Fibroblast of skin of right quadriceps (primary cell): ENCODE results near the gene LHX6.

ENCODE experiments used
- DNase-seq: peaks from one replicate; pipeline ENCODE4 v3.0.0-alpha.2; 2013

The LHX6 gene

GRCh38 chr9:122186777-122187470 lies 41.8 kb downstream of the LHX6 start:
- no peak for DNase-seq

DNA sequence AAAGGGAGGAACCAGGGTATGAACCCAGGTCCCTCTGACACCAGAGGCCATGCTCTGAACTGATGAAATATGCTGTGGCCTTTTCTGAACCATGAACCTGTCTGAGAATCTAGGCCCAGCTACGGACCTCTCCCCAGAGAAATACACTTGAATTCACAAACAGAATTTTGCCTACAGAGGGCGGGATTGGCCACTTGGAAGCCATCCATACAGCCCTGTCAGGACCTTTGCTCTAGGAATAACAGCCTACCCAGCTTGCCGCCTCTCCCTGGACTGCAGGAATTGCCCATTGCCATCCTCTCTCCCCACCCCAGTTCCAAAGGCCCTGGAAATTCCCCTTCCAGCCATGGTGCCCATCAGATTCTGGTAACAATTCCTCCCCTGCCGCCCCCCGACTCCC lies 42.5 kb downstream of the LHX6 start:
- DNase-seq = no peak

DNA sequence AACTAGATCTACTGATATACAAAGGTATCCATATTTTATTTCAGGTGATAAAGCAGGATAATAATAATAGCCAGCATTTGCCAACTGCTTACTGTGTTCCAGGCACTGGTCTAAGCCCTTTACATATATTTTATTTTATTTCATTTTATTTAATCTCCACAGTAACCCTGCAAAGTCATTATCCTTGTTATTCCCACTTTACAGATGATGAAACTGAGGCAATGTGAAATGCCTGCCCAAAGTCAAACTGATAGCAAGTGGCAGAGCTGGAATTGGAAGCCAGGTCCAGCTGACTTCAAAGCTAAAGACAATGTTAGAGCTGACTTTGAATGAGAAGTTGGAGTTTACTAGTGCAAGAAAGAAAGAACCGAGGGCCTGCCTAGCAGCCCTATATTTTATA lies 44.2 kb downstream of the LHX6 start:
- no peak for DNase-seq

DNA sequence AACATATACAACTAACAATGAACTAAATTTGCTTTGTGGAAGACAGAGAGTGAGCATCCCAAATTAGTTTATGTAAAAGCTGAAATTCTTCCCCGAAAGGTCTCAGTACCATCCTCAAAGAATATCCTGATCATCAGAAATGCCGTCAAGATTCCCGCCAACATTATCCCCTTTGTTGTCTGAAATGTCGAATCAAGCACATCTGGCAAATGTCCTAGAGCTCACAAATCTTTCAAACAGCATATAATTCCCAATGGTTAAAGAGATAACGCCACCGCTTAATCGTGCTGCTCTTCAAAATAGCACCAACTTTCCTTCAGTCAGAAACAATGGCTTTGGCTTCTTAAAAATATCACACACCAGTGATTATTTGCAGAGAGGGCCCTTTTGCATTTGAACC lies 45.3 kb downstream of the LHX6 start:
- no peak for DNase-seq

DNA sequence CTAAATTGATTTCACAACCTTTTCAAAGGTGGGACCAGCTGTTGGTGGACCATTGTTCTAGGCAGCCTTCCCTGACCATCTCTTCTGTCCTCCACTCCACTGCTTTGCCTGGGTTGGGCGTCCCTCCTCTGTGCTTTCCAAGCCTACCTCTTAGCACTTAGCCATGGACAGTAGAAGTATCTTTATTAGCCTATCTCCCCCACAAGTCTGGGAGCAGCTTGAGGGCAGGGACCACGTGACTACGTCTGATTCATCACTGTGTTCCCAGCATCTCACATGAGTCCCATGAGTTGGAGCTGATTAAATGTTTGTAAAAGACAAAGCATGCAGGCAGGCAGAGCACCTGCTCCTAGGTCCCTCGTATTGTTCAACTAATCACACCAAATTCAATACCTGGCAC lies 48.1 kb downstream of the LHX6 start:
- peak; percentile 63 for DNase-seq

DNA sequence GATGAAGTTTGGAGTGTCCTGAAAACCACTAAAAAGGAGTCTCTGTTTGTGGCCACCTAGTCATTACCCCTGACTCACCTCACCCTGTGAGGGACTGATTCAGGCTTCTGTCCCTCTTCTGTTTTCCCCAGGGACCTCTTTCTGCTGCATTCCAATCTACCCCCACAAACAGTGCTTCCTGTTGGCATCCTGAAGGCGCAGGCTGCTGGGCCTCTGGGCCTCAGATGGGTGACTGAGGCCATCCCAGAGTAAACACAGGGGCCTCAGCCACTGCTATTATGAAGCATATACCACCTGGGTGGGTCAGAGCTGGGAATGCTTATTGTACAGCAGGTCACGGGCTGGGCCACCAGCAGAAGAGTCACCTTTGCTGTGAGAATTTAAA lies 49.1 kb downstream of the LHX6 start:
- DNase-seq = peak; percentile 51

DNA sequence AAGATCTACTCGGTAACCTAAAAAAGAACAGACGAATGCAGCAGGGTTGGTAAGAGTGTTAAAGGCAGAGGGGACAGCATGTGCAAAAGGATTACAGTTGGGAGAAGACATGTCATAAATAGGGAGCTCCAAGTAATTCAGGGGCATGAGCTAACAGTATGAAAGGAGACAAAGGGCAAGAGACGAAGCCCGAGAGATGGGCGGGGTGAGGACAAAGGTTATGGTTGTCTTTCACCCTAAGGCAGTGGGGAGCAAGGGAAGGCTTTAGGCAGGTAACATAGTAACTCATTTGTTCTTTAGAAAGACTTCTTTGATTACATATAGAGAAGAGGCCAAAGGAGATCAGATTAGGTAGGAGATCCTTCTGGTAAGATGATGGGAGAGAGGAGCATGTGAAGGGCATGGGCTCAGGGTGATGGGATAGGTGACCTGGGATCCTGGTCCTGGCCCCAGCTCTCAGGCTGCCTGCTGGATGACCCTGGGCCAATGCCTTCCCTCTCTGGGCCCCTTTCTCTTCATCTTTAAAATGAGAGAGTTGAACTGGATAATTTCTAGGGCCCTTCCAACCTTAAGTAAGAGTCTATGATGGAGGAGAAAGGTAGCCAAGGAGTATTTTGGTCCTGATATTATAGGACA lies 49.6 kb downstream of the LHX6 start:
- DNase-seq = no peak

DNA sequence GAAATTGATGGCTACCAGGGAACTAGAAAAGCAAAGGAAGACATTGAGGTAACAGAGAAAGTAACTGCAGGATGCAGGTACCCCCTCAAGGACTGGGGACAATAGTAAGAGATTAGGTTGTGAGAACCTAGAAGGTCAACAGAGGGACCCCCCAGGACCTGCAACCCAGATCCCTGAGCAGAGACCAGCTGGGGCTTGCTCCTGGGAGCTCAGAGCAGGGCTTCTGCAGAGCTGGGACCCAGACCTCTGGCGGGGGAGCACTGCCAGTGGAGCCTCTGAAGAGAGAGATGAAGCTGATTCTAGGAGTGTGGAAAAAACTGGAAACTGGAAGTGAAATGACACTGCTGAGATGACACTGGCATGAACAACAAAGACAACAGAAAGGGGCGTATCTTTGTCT lies 51.8 kb downstream of the LHX6 start:
- DNase-seq = no peak

GRCh38 chr9:122173670-122174069 lies 55.1 kb downstream of the LHX6 start:
- no peak for DNase-seq

- DNase-seq = no peak
Measured at GRCh38 chr9:122172131-122172530, 56.6 kb downstream of the LHX6 start.

DNA sequence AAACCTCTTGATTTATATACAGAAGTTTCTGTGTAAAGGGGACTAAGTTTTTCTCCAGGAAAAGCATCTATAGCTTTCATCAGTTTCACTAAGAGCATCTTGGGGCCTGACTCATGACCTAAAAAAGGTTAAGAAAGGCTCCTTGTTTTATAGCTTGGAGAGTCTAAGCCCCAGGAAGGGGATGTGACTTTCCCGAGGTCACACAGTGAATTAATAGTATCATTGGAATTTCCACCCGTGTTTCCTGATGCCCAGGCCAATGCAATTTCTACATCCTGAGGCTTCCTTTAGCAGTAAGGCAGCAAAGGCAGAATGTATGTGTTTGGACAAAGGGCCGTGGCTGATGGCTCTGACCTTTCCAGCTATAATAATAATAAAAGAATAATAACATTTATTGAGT lies 60.4 kb downstream of the LHX6 start:
- peak; percentile 32 for DNase-seq

DNA sequence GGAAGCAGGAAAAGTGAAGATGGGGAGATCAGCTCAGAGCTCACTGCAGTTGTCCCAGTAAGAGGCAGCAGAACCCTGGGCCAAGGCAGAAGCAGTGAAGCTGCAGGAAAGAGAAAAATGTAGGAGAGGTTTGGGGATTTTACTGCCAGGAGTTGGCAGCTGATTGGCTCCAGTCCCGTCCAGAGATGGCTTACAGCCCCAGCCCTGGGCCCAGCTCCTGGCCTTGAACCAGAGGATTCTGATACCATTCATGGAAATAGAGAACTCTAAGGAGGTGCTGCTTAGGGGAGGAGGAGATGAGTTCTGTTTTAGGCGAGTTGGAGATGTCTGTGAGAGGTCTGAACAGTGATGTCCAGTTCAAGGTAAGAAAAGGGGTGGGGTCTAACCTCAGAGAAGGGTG lies 64.5 kb downstream of the LHX6 start:
- no peak for DNase-seq

- DNase-seq = no peak
Measured at GRCh38 chr9:122162415-122162814, 66.3 kb downstream of the LHX6 start.

- no peak for DNase-seq
Measured at GRCh38 chr9:122159925-122160246, 68.9 kb downstream of the LHX6 start.

- peak; percentile 94 for DNase-seq
Measured at GRCh38 chr9:122159026-122159924, 69.5 kb downstream of the LHX6 start, which contains the start of the genes MORN5 and NDUFA8. Gene MORN5 (plus strand): TSS chr9:122159908. CDS start chr9:122159973, 65 bp downstream. Gene NDUFA8 (minus strand): TSS chr9:122159779. CDS start chr9:122159677, 102 bp downstream.

GRCh38 chr9:122158202-122158601 lies 70.6 kb downstream of the LHX6 start:
- peak; percentile 34 for DNase-seq

GRCh38 chr9:122155796-122156195 lies 73.0 kb downstream of the LHX6 start:
- DNase-seq = no peak
